ENCODE results near the gene CAMTA1.

DNA sequence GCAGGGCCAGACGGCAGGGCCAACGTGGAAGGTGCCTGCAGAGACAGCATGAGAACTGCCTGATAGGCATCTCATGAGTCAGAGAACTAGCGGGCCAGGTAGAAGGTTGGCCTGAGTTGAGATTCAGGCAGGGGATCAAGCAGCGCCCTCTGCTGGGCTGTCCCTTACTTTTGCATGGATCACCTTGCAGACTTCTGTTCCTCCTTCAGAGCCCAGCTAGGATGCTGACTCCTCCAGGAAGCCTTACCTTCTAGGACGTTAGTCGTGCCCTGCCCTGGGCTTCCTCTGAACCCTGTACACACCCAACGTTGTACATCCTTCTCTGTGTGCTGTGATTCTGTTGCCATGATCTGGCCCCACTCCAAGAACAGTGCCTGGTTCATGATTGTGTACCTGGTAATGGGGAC, 754.5 kb downstream of the CAMTA1 start:
- TF ChIP-seq ATF7 (IDR thresholded peaks at IDR 0.05), result no peak
- TF ChIP-seq SLC30A9 (CRISPR knock-in tag; IDR thresholded peaks at IDR 0.05), result no peak
- TF ChIP-seq RAD51 (IDR thresholded peaks at IDR 0.05; ENCODE audit: borderline replicate concordance, low read depth), result no peak
- TF ChIP-seq, protein P1, sequence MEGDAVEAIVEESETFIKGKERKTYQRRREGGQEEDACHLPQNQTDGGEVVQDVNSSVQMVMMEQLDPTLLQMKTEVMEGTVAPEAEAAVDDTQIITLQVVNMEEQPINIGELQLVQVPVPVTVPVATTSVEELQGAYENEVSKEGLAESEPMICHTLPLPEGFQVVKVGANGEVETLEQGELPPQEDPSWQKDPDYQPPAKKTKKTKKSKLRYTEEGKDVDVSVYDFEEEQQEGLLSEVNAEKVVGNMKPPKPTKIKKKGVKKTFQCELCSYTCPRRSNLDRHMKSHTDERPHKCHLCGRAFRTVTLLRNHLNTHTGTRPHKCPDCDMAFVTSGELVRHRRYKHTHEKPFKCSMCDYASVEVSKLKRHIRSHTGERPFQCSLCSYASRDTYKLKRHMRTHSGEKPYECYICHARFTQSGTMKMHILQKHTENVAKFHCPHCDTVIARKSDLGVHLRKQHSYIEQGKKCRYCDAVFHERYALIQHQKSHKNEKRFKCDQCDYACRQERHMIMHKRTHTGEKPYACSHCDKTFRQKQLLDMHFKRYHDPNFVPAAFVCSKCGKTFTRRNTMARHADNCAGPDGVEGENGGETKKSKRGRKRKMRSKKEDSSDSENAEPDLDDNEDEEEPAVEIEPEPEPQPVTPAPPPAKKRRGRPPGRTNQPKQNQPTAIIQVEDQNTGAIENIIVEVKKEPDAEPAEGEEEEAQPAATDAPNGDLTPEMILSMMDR (IDR thresholded peaks at IDR 0.05 in 2 of 3, conservative IDR thresholded peaks at IDR 0.05 in 1 of 3; ENCODE audit: insufficient read depth in 2 of 3, low read depth in 1 of 3, low read length in 3 of 3), result peak; percentile 61 to 77 (median 63)
- TF ChIP-seq BCL6 (CRISPR knock-in tag; IDR thresholded peaks at IDR 0.05), result no peak
- TF ChIP-seq, protein P2, sequence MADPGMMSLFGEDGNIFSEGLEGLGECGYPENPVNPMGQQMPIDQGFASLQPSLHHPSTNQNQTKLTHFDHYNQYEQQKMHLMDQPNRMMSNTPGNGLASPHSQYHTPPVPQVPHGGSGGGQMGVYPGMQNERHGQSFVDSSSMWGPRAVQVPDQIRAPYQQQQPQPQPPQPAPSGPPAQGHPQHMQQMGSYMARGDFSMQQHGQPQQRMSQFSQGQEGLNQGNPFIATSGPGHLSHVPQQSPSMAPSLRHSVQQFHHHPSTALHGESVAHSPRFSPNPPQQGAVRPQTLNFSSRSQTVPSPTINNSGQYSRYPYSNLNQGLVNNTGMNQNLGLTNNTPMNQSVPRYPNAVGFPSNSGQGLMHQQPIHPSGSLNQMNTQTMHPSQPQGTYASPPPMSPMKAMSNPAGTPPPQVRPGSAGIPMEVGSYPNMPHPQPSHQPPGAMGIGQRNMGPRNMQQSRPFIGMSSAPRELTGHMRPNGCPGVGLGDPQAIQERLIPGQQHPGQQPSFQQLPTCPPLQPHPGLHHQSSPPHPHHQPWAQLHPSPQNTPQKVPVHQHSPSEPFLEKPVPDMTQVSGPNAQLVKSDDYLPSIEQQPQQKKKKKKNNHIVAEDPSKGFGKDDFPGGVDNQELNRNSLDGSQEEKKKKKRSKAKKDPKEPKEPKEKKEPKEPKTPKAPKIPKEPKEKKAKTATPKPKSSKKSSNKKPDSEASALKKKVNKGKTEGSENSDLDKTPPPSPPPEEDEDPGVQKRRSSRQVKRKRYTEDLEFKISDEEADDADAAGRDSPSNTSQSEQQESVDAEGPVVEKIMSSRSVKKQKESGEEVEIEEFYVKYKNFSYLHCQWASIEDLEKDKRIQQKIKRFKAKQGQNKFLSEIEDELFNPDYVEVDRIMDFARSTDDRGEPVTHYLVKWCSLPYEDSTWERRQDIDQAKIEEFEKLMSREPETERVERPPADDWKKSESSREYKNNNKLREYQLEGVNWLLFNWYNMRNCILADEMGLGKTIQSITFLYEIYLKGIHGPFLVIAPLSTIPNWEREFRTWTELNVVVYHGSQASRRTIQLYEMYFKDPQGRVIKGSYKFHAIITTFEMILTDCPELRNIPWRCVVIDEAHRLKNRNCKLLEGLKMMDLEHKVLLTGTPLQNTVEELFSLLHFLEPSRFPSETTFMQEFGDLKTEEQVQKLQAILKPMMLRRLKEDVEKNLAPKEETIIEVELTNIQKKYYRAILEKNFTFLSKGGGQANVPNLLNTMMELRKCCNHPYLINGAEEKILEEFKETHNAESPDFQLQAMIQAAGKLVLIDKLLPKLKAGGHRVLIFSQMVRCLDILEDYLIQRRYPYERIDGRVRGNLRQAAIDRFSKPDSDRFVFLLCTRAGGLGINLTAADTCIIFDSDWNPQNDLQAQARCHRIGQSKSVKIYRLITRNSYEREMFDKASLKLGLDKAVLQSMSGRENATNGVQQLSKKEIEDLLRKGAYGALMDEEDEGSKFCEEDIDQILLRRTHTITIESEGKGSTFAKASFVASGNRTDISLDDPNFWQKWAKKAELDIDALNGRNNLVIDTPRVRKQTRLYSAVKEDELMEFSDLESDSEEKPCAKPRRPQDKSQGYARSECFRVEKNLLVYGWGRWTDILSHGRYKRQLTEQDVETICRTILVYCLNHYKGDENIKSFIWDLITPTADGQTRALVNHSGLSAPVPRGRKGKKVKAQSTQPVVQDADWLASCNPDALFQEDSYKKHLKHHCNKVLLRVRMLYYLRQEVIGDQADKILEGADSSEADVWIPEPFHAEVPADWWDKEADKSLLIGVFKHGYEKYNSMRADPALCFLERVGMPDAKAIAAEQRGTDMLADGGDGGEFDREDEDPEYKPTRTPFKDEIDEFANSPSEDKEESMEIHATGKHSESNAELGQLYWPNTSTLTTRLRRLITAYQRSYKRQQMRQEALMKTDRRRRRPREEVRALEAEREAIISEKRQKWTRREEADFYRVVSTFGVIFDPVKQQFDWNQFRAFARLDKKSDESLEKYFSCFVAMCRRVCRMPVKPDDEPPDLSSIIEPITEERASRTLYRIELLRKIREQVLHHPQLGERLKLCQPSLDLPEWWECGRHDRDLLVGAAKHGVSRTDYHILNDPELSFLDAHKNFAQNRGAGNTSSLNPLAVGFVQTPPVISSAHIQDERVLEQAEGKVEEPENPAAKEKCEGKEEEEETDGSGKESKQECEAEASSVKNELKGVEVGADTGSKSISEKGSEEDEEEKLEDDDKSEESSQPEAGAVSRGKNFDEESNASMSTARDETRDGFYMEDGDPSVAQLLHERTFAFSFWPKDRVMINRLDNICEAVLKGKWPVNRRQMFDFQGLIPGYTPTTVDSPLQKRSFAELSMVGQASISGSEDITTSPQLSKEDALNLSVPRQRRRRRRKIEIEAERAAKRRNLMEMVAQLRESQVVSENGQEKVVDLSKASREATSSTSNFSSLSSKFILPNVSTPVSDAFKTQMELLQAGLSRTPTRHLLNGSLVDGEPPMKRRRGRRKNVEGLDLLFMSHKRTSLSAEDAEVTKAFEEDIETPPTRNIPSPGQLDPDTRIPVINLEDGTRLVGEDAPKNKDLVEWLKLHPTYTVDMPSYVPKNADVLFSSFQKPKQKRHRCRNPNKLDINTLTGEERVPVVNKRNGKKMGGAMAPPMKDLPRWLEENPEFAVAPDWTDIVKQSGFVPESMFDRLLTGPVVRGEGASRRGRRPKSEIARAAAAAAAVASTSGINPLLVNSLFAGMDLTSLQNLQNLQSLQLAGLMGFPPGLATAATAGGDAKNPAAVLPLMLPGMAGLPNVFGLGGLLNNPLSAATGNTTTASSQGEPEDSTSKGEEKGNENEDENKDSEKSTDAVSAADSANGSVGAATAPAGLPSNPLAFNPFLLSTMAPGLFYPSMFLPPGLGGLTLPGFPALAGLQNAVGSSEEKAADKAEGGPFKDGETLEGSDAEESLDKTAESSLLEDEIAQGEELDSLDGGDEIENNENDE (IDR thresholded peaks at IDR 0.05; ENCODE audit: low read depth, low read length), result no peak
